ENCODE data around the gene DHX35. TPM values are rescaled to one million over a fixed set of nuclear protein-coding genes. Genes with fewer than 3 reads are reported as not detected.
"Not testable (repeated sequence)": the region's sequence is repeated elsewhere in the genome, so short reads cannot be mapped to it uniquely, and the experiment has no call there.

The DHX35 gene
- total RNA-seq, 2 experiments from 2014 or later, result 9.5 to 10.3 TPM

- no peak for DNase-seq
- CTCF ChIA-PET, result interaction anchor here (0.6 kb wide), 1 partner anchor 218 kb away, joined by 3 read pairs; no protein-coding TSS in a partner anchor
- Mint-ChIP-seq H3K4me1 (ENCODE audit: low read depth) (no peaks in the 10 kb centered on the region), H3K36me3 (ENCODE audit: low read depth) (peaks cover 27% of the 10 kb centered on the region), H3K4me3 (no peak overlapping the region), H3K9me3 (no peaks in the 10 kb centered on the region), H3K27me3 (ENCODE audit: low read depth) (no peaks in the 10 kb centered on the region), H3K27ac (no peak overlapping the region)
- intact Hi-C loops (cut with micrococcal nuclease), result no loop called here
Measured at GRCh38 chr20:38945012-38945411, 17.1 kb upstream of the DHX35 start.

- peaks cover 30% of the 10 kb centered on the region for H3K36me3 Mint-ChIP-seq (ENCODE audit: low read depth)
- intact Hi-C loops (cut with micrococcal nuclease), result no loop called here
- CTCF ChIA-PET, result no interaction called here
- H3K27ac Mint-ChIP-seq, result no peak overlapping the region
- no peak for DNase-seq
- no peak overlapping the region for H3K4me3 Mint-ChIP-seq
- H3K9me3 Mint-ChIP-seq, result no peaks in the 10 kb centered on the region
- no peaks in the 10 kb centered on the region for H3K4me1 Mint-ChIP-seq (ENCODE audit: low read depth)
- no peaks in the 10 kb centered on the region for H3K27me3 Mint-ChIP-seq (ENCODE audit: low read depth)
Measured at GRCh38 chr20:38946836-38947235, 15.3 kb upstream of the DHX35 start.

GRCh38 chr20:38947931-38948362 is 14.2 kb upstream of the DHX35 start:
- CTCF ChIA-PET, result interaction anchor here (1.7 kb wide), 1 partner anchor 49 kb away, joined by 3 read pairs; no protein-coding TSS in a partner anchor
- intact Hi-C loops (cut with micrococcal nuclease), result no loop called here
- Mint-ChIP-seq H3K27me3 (ENCODE audit: low read depth) (no peaks in the 10 kb centered on the region), H3K36me3 (ENCODE audit: low read depth) (peaks cover 27% of the 10 kb centered on the region), H3K27ac (no peak overlapping the region), H3K9me3 (no peaks in the 10 kb centered on the region), H3K4me3 (no peak overlapping the region), H3K4me1 (ENCODE audit: low read depth) (no peaks in the 10 kb centered on the region)
- no peak for DNase-seq

- Mint-ChIP-seq H3K36me3 (ENCODE audit: low read depth) (peaks cover 24% of the 10 kb centered on the region), H3K4me3 (no peak overlapping the region), H3K4me1 (ENCODE audit: low read depth) (no peaks in the 10 kb centered on the region), H3K27ac (no peak overlapping the region), H3K27me3 (ENCODE audit: low read depth) (no peaks in the 10 kb centered on the region), H3K9me3 (no peaks in the 10 kb centered on the region)
- intact Hi-C loops (cut with micrococcal nuclease), result no loop called here
- DNase-seq, result no peak
- CTCF ChIA-PET, result interaction anchor here (0.6 to 2.0 kb wide), 3 partner anchors 11 to 622 kb away, joined by 3 to 7 read pairs (median 7); partner anchors contain the start of gene DHX35
Measured at GRCh38 chr20:38950254-38950653, 11.9 kb upstream of the DHX35 start.

DNA sequence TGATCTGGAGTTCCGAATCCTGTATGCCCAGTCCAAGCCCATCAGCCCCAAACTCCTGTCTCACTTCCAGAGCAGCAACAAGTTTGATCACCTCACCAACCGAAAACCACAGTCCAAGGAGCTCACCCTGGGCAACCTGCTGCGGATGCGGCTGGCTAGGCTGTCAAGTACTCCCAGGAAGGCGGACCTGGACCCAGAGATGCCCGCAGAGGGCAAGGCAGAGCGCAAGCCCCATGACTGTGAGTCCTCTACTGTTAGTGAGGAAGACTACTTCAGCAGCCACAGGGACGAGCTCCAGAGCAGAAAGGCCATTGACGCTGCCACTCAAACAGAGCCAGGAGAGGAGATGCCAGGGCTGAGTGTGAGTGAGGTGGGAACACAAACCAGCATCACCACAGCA is 10.5 kb upstream of the DHX35 start:
- no peak overlapping the region for H3K4me3 Mint-ChIP-seq
- H3K9me3 Mint-ChIP-seq, result no peaks in the 10 kb centered on the region
- H3K4me1 Mint-ChIP-seq (ENCODE audit: low read depth), result no peaks in the 10 kb centered on the region
- H3K36me3 Mint-ChIP-seq (ENCODE audit: low read depth), result peaks cover 22% of the 10 kb centered on the region
- no peak overlapping the region for H3K27ac Mint-ChIP-seq
- H3K27me3 Mint-ChIP-seq (ENCODE audit: low read depth), result no peaks in the 10 kb centered on the region
- intact Hi-C loops (cut with micrococcal nuclease), result no loop called here
- DNase-seq, result no peak
- CTCF ChIA-PET, result interaction anchor here (1.2 to 2.0 kb wide), 2 partner anchors 10 to 49 kb away, joined by 3 to 7 read pairs; partner anchors contain the start of gene DHX35

DNA sequence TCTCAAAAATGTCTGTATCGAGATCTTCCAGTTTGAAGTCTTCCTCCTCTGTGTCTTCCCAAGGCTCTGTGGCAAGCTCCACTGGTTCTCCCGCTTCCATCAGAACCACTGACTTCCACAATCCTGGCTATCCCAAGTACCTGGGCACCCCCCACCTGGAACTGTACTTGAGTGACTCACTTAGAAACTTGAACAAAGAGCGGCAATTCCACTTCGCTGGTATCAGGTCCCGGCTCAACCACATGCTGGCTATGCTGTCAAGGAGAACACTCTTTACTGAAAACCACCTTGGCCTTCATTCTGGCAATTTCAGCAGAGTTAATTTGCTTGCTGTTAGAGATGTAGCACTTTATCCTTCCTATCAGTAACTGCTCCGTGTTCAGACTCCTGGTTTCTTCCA is 10.0 kb upstream of the DHX35 start:
- no peak for DNase-seq
- H3K27me3 Mint-ChIP-seq (ENCODE audit: low read depth), result no peaks in the 10 kb centered on the region
- H3K4me1 Mint-ChIP-seq (ENCODE audit: low read depth), result no peaks in the 10 kb centered on the region
- H3K27ac Mint-ChIP-seq, result no peak overlapping the region
- no peaks in the 10 kb centered on the region for H3K9me3 Mint-ChIP-seq
- CTCF ChIA-PET, result interaction anchor here (1.2 to 2.0 kb wide), 2 partner anchors 10 to 48 kb away, joined by 3 to 7 read pairs; partner anchors contain the start of gene DHX35
- no peak overlapping the region for H3K4me3 Mint-ChIP-seq
- intact Hi-C loops (cut with micrococcal nuclease), result no loop called here
- H3K36me3 Mint-ChIP-seq (ENCODE audit: low read depth), result peaks cover 19% of the 10 kb centered on the region

- H3K27ac Mint-ChIP-seq, result no peak overlapping the region
- CTCF ChIA-PET, result no interaction called here
- H3K4me1 Mint-ChIP-seq (ENCODE audit: low read depth), result no peaks in the 10 kb centered on the region
- no peaks in the 10 kb centered on the region for H3K27me3 Mint-ChIP-seq (ENCODE audit: low read depth)
- H3K4me3 Mint-ChIP-seq, result no peak overlapping the region
- peaks cover 14% of the 10 kb centered on the region for H3K36me3 Mint-ChIP-seq (ENCODE audit: low read depth)
- no peaks in the 10 kb centered on the region for H3K9me3 Mint-ChIP-seq
- intact Hi-C loops (cut with micrococcal nuclease), result no loop called here
- no peak for DNase-seq
Measured at GRCh38 chr20:38953630-38954340, 8.4 kb upstream of the DHX35 start.

DNA sequence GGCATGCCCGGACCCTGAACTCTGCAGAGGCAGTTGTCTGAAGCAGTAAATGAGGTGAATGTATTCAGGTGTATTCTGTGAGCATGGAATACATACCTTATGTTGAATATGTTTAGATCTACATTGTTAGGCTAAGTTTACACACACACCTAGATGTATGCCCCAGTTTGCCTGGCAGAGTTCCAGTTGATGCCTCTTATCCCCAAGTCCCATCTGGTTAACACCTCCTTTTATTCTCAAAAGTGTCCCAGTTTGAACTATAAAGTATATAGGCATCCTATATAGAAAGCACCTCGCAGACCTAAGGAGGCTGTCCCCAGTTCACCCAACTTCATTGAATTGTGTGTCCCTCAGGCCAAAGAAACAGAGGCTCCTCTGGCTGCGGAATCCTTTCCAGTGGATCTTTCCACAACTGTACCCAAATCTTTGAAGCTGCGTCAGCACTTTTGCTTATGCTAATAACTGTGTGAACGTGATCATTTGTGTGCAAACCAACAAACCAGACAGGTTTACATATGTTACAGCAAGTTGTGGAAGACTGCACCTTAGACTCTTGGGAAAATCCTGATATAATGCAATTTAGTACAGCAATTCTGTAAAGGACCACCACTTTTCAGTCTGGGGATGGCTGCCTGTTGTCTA is 4.8 kb upstream of the DHX35 start:
- intact Hi-C loops (cut with micrococcal nuclease), result no loop called here
- H3K27ac Mint-ChIP-seq, result no peak overlapping the region
- H3K4me1 Mint-ChIP-seq (ENCODE audit: low read depth), result peaks cover 8% of the 10 kb centered on the region
- DNase-seq, result no peak
- H3K4me3 Mint-ChIP-seq, result no peak overlapping the region
- CTCF ChIA-PET, result no interaction called here
- no peaks in the 10 kb centered on the region for H3K9me3 Mint-ChIP-seq
- no peaks in the 10 kb centered on the region for H3K27me3 Mint-ChIP-seq (ENCODE audit: low read depth)
- H3K36me3 Mint-ChIP-seq (ENCODE audit: low read depth), result peaks cover 2% of the 10 kb centered on the region

GRCh38 chr20:38957915-38958485 is 4.1 kb upstream of the DHX35 start:
- CTCF ChIA-PET, result no interaction called here
- H3K27ac Mint-ChIP-seq, result no peak overlapping the region
- H3K27me3 Mint-ChIP-seq (ENCODE audit: low read depth), result no peaks in the 10 kb centered on the region
- intact Hi-C loops (cut with micrococcal nuclease), result no loop called here
- no peak overlapping the region for H3K4me3 Mint-ChIP-seq
- H3K36me3 Mint-ChIP-seq (ENCODE audit: low read depth), result no peaks in the 10 kb centered on the region
- no peaks in the 10 kb centered on the region for H3K9me3 Mint-ChIP-seq
- no peak for DNase-seq
- peaks cover 13% of the 10 kb centered on the region for H3K4me1 Mint-ChIP-seq (ENCODE audit: low read depth)

DNA sequence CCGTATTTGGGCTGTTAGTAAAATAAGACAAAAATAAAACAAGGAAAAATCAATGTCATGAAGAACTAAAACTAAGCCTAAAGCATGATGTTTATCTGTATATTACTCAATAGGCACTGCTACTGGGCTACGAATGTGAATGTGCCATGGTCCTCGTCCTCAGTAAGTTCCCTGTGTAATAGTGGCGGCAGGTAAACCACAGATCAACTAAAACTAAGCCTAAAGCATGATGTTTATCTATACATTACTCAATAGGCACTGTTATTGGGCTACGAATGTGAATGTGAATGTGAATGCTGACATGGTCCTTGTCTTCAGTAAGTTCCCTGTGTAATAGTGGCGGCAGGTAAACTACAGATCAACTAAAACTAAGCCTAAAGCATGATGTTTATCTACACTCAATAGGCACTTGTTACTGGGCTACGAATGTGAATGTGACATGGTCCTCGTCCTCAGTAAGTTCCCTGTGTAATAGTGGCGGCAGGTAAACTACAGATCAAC is 1.9 kb upstream of the DHX35 start:
- H3K4me3 Mint-ChIP-seq; H3K27me3 Mint-ChIP-seq (ENCODE audit: low read depth); H3K9me3 Mint-ChIP-seq; H3K27ac Mint-ChIP-seq; DNase-seq; H3K36me3 Mint-ChIP-seq (ENCODE audit: low read depth): not testable (repeated sequence)
- peaks cover 29% of the 10 kb centered on the region for H3K4me1 Mint-ChIP-seq (ENCODE audit: low read depth)
- CTCF ChIA-PET, result interaction anchor here (5.4 kb wide), 1 partner anchor 89 kb away, joined by 33 read pairs; no protein-coding TSS in a partner anchor
- intact Hi-C loops (cut with micrococcal nuclease), result loop anchor here (5.0 kb wide), 1 partner anchor 488 kb away; the partner anchor contains the start of gene RALGAPB

DNA sequence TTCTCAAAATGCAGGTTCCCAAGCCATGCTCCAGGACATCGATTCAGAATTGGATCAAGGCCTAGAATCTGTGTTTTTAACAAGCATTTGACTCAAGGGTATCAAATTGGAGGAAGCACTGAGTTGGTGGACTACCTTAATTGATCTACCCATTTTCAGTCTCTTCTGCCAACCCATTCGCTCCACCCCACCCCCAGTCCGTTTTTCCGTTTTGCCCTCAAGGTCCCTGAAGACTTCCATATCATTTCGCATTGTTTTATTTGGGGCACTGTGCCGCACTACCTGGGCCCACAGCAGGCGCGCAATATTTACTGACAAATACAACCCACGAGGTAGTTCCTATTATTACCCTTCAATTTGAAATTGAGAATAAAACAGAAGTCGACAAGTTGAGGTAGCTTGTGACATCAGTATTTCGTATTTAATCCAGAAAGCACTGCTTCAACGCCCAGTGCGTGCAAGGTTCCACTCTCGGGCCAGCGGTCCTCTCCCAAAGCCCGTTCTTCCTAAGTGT is 557 bp upstream of the DHX35 start:
- H3K27ac Mint-ChIP-seq, result peak overlapping the region; percentile 98
- H3K27me3 Mint-ChIP-seq (ENCODE audit: low read depth), result no peaks in the 10 kb centered on the region
- H3K9me3 Mint-ChIP-seq, result no peaks in the 10 kb centered on the region
- CTCF ChIA-PET, result interaction anchor here (0.9 to 5.4 kb wide), 8 partner anchors 11 to 303 kb away, joined by 3 to 33 read pairs (median 6); partner anchors contain the start of gene FAM83D
- peak overlapping the region; percentile 95 for H3K4me3 Mint-ChIP-seq
- intact Hi-C loops (cut with micrococcal nuclease), result loop anchor here (1.0 to 5.0 kb wide), 7 partner anchors 35 to 489 kb away; partner anchors contain the start of genes ACTR5, FAM83D, PPP1R16B and RALGAPB
- peak; percentile 43 for DNase-seq
- H3K4me1 Mint-ChIP-seq (ENCODE audit: low read depth), result peaks cover 31% of the 10 kb centered on the region
- peaks cover 7% of the 10 kb centered on the region for H3K36me3 Mint-ChIP-seq (ENCODE audit: low read depth)

- H3K9me3 Mint-ChIP-seq, result no peaks in the 10 kb centered on the region
- CTCF ChIA-PET, result interaction anchor here (1.0 to 5.4 kb wide), 6 partner anchors 33 to 237 kb away, joined by 4 to 33 read pairs (median 10); partner anchors contain the start of gene FAM83D
- intact Hi-C loops (cut with micrococcal nuclease), result loop anchor here (1.0 to 5.0 kb wide), 7 partner anchors 37 to 491 kb away; partner anchors contain the start of genes ACTR5, FAM83D, PPP1R16B and RALGAPB
- no peaks in the 10 kb centered on the region for H3K27me3 Mint-ChIP-seq (ENCODE audit: low read depth)
- peaks cover 32% of the 10 kb centered on the region for H3K4me1 Mint-ChIP-seq (ENCODE audit: low read depth)
- peak overlapping the region; percentile 95 for H3K4me3 Mint-ChIP-seq
- peaks cover 7% of the 10 kb centered on the region for H3K36me3 Mint-ChIP-seq (ENCODE audit: low read depth)
- H3K27ac Mint-ChIP-seq, result peak overlapping the region; percentile 80
- DNase-seq, result no peak
Measured at GRCh38 chr20:38962928-38963401, 821 bp downstream of the DHX35 start.

Data from activated naive CD4-positive, alpha-beta T cell treated with anti-CD3 and anti-CD28 coated beads for 36 hours (primary cell).